ENCODE measurements around the gene BRAF. TPM values are rescaled to one million over a fixed set of nuclear protein-coding genes. Genes with fewer than 3 reads are reported as not detected.
A peak's percentile ranks its signal among the peaks of the same experiment; 100 is the strongest.
"Not testable (repeated sequence)": the region's sequence is repeated elsewhere in the genome, so short reads cannot be mapped to it uniquely, and the experiment has no call there.

The BRAF gene
- total RNA-seq, 1 experiment from 2014 or later: 12.5 TPM

- DNase-seq (ENCODE audit: low read depth, low spot score): no peak
- in situ Hi-C loops (cut with HindIII; ENCODE audit: low pct_unique_long_range_greater_than_20kb, low sequenced_read_pairs): no loop called here
Observed at GRCh38 chr7:140841166-140841715, 83.5 kb downstream of the BRAF start.

GRCh38 chr7:140831724-140832123 lies 93.0 kb downstream of the BRAF start:
- in situ Hi-C loops (cut with HindIII; ENCODE audit: low pct_unique_long_range_greater_than_20kb, low sequenced_read_pairs): no loop called here
- DNase-seq (ENCODE audit: low read depth, low spot score): no peak

GRCh38 chr7:140829720-140830119 lies 95.0 kb downstream of the BRAF start:
- no peak for DNase-seq (ENCODE audit: low read depth, low spot score)
- in situ Hi-C loops (cut with HindIII; ENCODE audit: low pct_unique_long_range_greater_than_20kb, low sequenced_read_pairs): no loop called here

- in situ Hi-C loops (cut with HindIII; ENCODE audit: low pct_unique_long_range_greater_than_20kb, low sequenced_read_pairs): no loop called here
- DNase-seq (ENCODE audit: low read depth, low spot score): no peak
Observed at GRCh38 chr7:140828741-140829140, 96.0 kb downstream of the BRAF start.

GRCh38 chr7:140817383-140817782 lies 107.3 kb downstream of the BRAF start:
- in situ Hi-C loops (cut with HindIII; ENCODE audit: low pct_unique_long_range_greater_than_20kb, low sequenced_read_pairs); DNase-seq (ENCODE audit: low read depth, low spot score): not testable (repeated sequence)

GRCh38 chr7:140810830-140811556 lies 113.7 kb downstream of the BRAF start:
- peak; percentile 90 for DNase-seq (ENCODE audit: low read depth, low spot score)
- in situ Hi-C loops (cut with HindIII; ENCODE audit: low pct_unique_long_range_greater_than_20kb, low sequenced_read_pairs): no loop called here

GRCh38 chr7:140810385-140810784 lies 114.3 kb downstream of the BRAF start:
- DNase-seq (ENCODE audit: low read depth, low spot score): no peak
- in situ Hi-C loops (cut with HindIII; ENCODE audit: low pct_unique_long_range_greater_than_20kb, low sequenced_read_pairs): no loop called here

- in situ Hi-C loops (cut with HindIII; ENCODE audit: low pct_unique_long_range_greater_than_20kb, low sequenced_read_pairs): no loop called here
- DNase-seq (ENCODE audit: low read depth, low spot score): no peak
Observed at GRCh38 chr7:140778975-140779374, 145.8 kb downstream of the BRAF start.

GRCh38 chr7:140778568-140778967 lies 146.2 kb downstream of the BRAF start:
- DNase-seq (ENCODE audit: low read depth, low spot score): no peak
- in situ Hi-C loops (cut with HindIII; ENCODE audit: low pct_unique_long_range_greater_than_20kb, low sequenced_read_pairs): no loop called here

GRCh38 chr7:140774371-140774770 lies 150.4 kb downstream of the BRAF start:
- in situ Hi-C loops (cut with HindIII; ENCODE audit: low pct_unique_long_range_greater_than_20kb, low sequenced_read_pairs): no loop called here
- DNase-seq (ENCODE audit: low read depth, low spot score): no peak

- DNase-seq (ENCODE audit: low read depth, low spot score): no peak
- in situ Hi-C loops (cut with HindIII; ENCODE audit: low pct_unique_long_range_greater_than_20kb, low sequenced_read_pairs): no loop called here
Observed at GRCh38 chr7:140773104-140773503, 151.6 kb downstream of the BRAF start.

GRCh38 chr7:140771826-140772225 lies 152.9 kb downstream of the BRAF start:
- DNase-seq (ENCODE audit: low read depth, low spot score): no peak
- in situ Hi-C loops (cut with HindIII; ENCODE audit: low pct_unique_long_range_greater_than_20kb, low sequenced_read_pairs): no loop called here

- no peak for DNase-seq (ENCODE audit: low read depth, low spot score)
- in situ Hi-C loops (cut with HindIII; ENCODE audit: low pct_unique_long_range_greater_than_20kb, low sequenced_read_pairs): no loop called here
Observed at GRCh38 chr7:140769852-140770251, 154.9 kb downstream of the BRAF start.

GRCh38 chr7:140767418-140767817 lies 157.3 kb downstream of the BRAF start:
- no peak for DNase-seq (ENCODE audit: low read depth, low spot score)
- in situ Hi-C loops (cut with HindIII; ENCODE audit: low pct_unique_long_range_greater_than_20kb, low sequenced_read_pairs): no loop called here

GRCh38 chr7:140765441-140765840 lies 159.3 kb downstream of the BRAF start:
- in situ Hi-C loops (cut with HindIII; ENCODE audit: low pct_unique_long_range_greater_than_20kb, low sequenced_read_pairs); DNase-seq (ENCODE audit: low read depth, low spot score): not testable (repeated sequence)

GRCh38 chr7:140763166-140763565 lies 161.6 kb downstream of the BRAF start:
- DNase-seq (ENCODE audit: low read depth, low spot score); in situ Hi-C loops (cut with HindIII; ENCODE audit: low pct_unique_long_range_greater_than_20kb, low sequenced_read_pairs): not testable (repeated sequence)

- in situ Hi-C loops (cut with HindIII; ENCODE audit: low pct_unique_long_range_greater_than_20kb, low sequenced_read_pairs); DNase-seq (ENCODE audit: low read depth, low spot score): not testable (repeated sequence)
Observed at GRCh38 chr7:140761375-140761774, 163.4 kb downstream of the BRAF start.

GRCh38 chr7:140754506-140754905 lies 170.2 kb downstream of the BRAF start:
- peak; percentile 52 for DNase-seq (ENCODE audit: low read depth, low spot score)
- in situ Hi-C loops (cut with HindIII; ENCODE audit: low pct_unique_long_range_greater_than_20kb, low sequenced_read_pairs): no loop called here

GRCh38 chr7:140752533-140752932 lies 172.2 kb downstream of the BRAF start:
- DNase-seq (ENCODE audit: low read depth, low spot score): no peak
- in situ Hi-C loops (cut with HindIII; ENCODE audit: low pct_unique_long_range_greater_than_20kb, low sequenced_read_pairs): no loop called here

Measured in SK-MEL-5 (cell line).